GM12872 (cell line): ENCODE results near the gene CCDC186.
A peak's percentile ranks its signal among the peaks of the same experiment; 100 is the strongest.

Experiments used
- TF ChIP-seq, protein P1 (sequence below): IDR thresholded peaks from 3 replicates; pipeline ENCODE4 v1.5.1; 2011; ENCODE audit warnings: low read depth, mild to moderate bottlenecking, low read length, moderate library complexity; ENCODE audit not compliant: insufficient read depth

Gene CCDC186

DNA sequence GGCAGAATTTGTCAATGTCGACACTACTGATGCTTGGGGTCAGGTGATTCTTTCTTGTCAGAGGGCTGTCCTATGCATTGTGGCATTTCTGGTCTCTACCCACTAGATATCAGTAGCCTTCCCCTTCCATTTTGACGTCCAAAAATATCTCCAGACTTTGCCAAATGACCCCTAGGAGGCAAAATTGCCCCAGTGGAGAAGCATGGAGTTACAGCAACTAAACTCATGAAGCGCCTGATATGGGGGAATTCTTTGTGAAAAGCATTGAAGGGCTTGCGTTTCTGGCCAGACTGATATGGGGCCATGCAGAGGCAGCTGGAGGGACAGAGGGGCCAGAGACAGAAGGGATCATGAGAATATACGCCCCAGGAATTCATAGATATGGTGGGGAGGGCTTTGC lies 86.7 kb downstream of the CCDC186 start:
- TF ChIP-seq, protein P1, sequence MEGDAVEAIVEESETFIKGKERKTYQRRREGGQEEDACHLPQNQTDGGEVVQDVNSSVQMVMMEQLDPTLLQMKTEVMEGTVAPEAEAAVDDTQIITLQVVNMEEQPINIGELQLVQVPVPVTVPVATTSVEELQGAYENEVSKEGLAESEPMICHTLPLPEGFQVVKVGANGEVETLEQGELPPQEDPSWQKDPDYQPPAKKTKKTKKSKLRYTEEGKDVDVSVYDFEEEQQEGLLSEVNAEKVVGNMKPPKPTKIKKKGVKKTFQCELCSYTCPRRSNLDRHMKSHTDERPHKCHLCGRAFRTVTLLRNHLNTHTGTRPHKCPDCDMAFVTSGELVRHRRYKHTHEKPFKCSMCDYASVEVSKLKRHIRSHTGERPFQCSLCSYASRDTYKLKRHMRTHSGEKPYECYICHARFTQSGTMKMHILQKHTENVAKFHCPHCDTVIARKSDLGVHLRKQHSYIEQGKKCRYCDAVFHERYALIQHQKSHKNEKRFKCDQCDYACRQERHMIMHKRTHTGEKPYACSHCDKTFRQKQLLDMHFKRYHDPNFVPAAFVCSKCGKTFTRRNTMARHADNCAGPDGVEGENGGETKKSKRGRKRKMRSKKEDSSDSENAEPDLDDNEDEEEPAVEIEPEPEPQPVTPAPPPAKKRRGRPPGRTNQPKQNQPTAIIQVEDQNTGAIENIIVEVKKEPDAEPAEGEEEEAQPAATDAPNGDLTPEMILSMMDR, result peak; percentile 35; the same call in 2 of the 3 replicates

DNA sequence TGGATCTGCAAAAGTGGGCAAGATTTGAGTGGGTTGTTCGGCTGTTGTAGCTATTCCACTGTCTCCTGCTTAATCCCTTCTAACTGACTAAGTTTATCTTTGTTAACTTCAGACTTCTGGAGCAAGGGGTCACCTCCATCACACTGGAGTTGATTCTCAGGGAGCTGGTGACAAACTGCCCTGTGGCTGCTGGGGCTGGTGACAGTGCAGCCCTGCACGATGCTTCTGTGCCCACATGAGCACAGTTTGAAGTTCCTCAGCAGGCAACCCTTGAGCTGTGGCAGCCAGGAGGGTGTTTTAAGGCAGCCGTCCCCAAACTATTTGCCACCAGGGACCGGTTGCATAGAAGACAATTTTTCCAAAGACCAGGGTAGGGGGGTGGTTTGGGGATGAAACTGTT lies 89.8 kb downstream of the CCDC186 start:
- TF ChIP-seq, protein P1, result no peak

DNA sequence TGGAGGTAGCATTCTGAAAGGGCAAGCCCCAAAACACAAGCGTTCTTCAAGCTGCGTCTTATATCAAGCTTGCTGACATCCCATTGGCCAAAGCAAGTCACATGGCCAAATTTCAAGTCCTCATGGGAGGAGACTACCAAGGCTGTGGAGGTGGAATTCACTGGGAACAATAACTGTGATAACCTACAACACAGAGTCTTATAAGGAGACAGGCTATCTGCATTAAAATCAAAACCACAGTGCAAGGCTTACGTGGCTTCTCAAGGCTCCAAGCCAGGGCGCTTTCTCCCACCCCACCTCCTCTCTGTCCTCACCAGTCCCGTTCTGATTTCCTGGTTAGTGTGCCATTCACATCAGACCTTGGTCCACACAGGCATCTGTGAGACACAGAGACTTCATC lies 91.0 kb downstream of the CCDC186 start:
- TF ChIP-seq, protein P1, result no peak

DNA sequence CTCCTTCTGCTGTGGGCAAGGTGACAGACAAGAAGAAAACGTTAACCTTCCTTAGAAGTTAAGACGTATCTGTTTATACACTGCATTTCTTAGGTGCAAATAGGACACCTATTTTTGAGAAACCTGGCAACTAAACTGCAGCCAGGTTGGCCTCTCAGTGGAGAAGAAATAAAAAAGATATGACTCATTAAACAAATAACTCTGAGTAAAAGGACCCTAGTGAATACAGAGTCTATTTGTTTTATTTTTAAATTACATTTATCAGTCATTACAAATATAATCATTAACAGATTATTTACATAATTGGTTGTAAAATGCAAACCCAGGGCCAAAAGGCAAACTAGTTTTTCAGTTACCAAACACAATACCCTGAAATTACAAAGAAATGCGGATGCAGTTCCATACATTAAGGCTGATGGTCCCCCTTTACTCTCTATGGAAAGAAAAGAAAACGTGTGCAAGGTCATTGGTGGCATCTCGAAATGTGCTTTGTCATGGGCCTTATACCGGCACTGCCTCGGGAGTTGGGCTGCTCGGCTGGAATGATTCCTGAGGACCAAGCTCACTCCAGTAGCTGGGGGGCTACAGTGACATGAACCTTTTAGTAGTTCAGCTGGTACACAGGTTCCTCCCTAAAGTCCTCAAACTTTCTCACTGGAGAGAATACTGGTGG lies 92.0 kb downstream of the CCDC186 start:
- TF ChIP-seq, protein P1, result no peak

DNA sequence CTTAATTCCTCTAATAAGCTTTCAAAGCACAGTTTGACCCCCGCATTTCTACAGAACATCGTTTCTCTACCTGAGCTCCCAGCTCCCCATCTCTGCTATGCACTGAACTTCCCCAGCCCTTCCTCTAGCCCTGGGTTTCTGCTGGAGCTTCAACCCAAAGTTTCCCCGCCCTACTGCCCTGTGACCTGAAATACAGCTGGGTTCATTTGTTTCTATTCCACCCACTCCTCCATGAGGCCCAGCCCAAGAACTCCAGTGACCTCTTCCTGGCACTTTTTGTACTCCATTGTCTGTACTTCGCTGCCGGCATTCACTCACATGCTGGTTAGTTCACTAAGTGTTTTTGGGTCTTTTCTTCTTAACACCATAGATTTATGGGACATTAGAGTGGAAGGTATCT lies 94.6 kb downstream of the CCDC186 start:
- TF ChIP-seq, protein P1, result no peak

DNA sequence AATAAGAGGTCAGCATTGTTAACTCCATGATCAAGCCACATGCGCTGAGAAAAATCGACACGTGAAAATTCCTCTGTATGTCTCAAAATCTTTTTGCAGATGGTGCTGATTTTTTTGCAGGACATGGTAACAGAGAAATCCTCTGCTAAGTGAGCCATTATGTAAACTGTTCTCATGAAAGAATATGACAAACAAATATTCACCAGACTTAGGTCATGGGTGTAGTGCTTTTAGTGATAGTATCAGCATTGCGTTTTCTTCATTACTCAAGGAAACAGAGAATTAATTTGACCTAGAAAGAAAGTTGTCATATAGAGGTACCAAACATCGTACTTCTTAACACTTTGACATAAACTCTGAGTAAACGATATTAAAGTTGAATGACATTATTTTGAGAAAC lies 95.7 kb downstream of the CCDC186 start:
- TF ChIP-seq, protein P1, result no peak

DNA sequence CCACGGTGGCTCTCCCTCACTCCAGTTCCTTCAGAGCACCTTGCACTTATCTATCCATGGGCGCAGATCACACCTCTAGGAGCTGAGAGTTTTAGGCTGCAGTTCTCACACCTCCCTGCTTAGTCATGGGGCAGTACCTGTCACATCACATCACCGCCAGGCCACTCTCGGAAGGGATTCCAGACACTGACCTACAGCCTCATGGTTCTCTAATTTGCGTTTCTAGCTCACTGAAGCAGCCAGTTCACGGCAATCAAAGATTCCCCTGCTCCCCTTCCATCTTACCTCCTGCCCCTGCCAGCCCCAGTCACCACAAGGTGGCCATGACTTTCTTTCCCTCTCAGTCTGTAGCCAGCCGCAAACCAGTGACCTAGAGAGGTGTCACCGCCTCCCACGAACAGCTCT lies 96.2 kb downstream of the CCDC186 start:
- TF ChIP-seq, protein P1, result 0 out of 3 replicates have a peak, but pooled peaks have one; percentile 16
